Endothelial cell of umbilical vein (primary cell): Measurements from ENCODE around the gene C6orf132.

Source experiments
- CTCF ChIP-seq, 2 donors: IDR thresholded peaks; 1 replicate in 1 of 2; 2 replicates in 1 of 2; pipeline ENCODE4 v1.5.1; 2011; ENCODE audit warnings: low read length in 2 of 2, mild to moderate bottlenecking in 2 of 2, moderate library complexity in 2 of 2, control low read depth in 1 of 2, inconsistent platforms in 1 of 2, low read depth in 1 of 2; ENCODE audit not compliant: insufficient read depth in 1 of 2; ENCODE audit errors: extremely low read depth in 1 of 2
- EZH2 ChIP-seq: IDR thresholded peaks from 2 replicates; pipeline ENCODE4 v1.6.1; 2012; ENCODE audit warnings: borderline replicate concordance, low read depth, mild to moderate bottlenecking, moderate library complexity, low read length, inconsistent platforms; ENCODE audit not compliant: severe bottlenecking
- GATA2 ChIP-seq: IDR thresholded peaks from 2 replicates; pipeline ENCODE4 v1.7.0; 2011; ENCODE audit warnings: low read depth, mild to moderate bottlenecking, moderate library complexity, mixed read lengths, low read length; ENCODE audit not compliant: insufficient read length, insufficient read depth

- no peak for TF ChIP-seq EZH2
- TF ChIP-seq CTCF (IDR thresholded peaks at IDR 0.05; ENCODE audit: extremely low read depth in 1 of 2, insufficient read depth in 1 of 2, low read depth in 1 of 2, low read length in 2 of 2), result no peak
- TF ChIP-seq GATA2, result no peak
Measured at GRCh38 chr6:42138630-42139619, 3.5 kb downstream of the C6orf132 start.
